SU-DHL-6 (cell line): Measurements from ENCODE around the gene KRT27.

Experiments used
- H2AFZ ChIP-seq: fragments of 200-600 bp; sonication (generic); 2 replicates; pipeline ENCODE4 v1.6.1; 2014; ENCODE audit warnings: low read depth, mild to moderate bottlenecking, moderate library complexity, mixed read lengths, antibody characterized with exemption, low read length; ENCODE audit not compliant: severe bottlenecking
- H3F3A ChIP-seq: fragments of 200-600 bp; shearing (Covaris generic); 2 replicates; pipeline ENCODE4 v1.6.0; 2016; ENCODE audit warnings: antibody characterized with exemption, mild to moderate bottlenecking; ENCODE audit not compliant: insufficient read depth
- H3K27ac ChIP-seq: fragments of 200-600 bp; sonication (generic); 2 replicates; pipeline ENCODE4 v1.5.1; 2016; ENCODE audit warnings: low read depth, mild to moderate bottlenecking, low read length, moderate library complexity, mixed read lengths
- H3K27me3 ChIP-seq: fragments of 200-600 bp; sonication (generic), shearing (Covaris generic); 2 replicates; pipeline ENCODE4 v1.6.0; 2014; ENCODE audit warnings: mild to moderate bottlenecking, low read length
- H3K36me3 ChIP-seq: fragments of 200-600 bp; sonication (generic); 2 replicates; pipeline ENCODE4 v1.6.1; 2014; ENCODE audit warnings: mild to moderate bottlenecking, low read length, mixed read lengths
- H3K4me2 ChIP-seq: fragments of 300-600, 200-600 bp; shearing (Covaris generic), sonication (generic); 2 replicates; pipeline ENCODE4 v1.6.0; 2014; ENCODE audit warnings: low read length, low read depth, mild to moderate bottlenecking; ENCODE audit not compliant: poor library complexity, severe bottlenecking
- H3K4me3 ChIP-seq: fragments of 200-600 bp; sonication (generic); 2 replicates; pipeline ENCODE4 v1.5.1; 2014; ENCODE audit warnings: antibody characterized with exemption, low read length, mild to moderate bottlenecking, mixed read lengths; ENCODE audit not compliant: insufficient read depth, poor library complexity, severe bottlenecking
- H3K79me2 ChIP-seq: fragments of 200-600 bp; sonication (generic); 2 replicates; pipeline ENCODE4 v1.6.1; 2014; ENCODE audit warnings: mild to moderate bottlenecking, low read length, moderate library complexity; ENCODE audit not compliant: insufficient read depth
- H3K9ac ChIP-seq: fragments of 200-600 bp; sonication (generic); 2 replicates; pipeline ENCODE4 v1.7.0; 2014; ENCODE audit warnings: mild to moderate bottlenecking, low read length
- H3K9me2 ChIP-seq: fragments of 200-600 bp; sonication (generic); replicated peaks from 2 replicates; pipeline ENCODE4 v1.6.1; 2014; ENCODE audit warnings: low read length; ENCODE audit not compliant: insufficient read depth
- H3K9me3 ChIP-seq: fragments of 200-600 bp; sonication (generic); 2 replicates; pipeline ENCODE4 v1.6.1; 2014; ENCODE audit warnings: low read length, mixed read lengths; ENCODE audit not compliant: insufficient read depth
- H4K20me1 ChIP-seq: fragments of 200-600 bp; sonication (generic); 2 replicates; pipeline ENCODE4 v1.6.1; 2014; ENCODE audit warnings: low read depth, mild to moderate bottlenecking, antibody characterized with exemption, low read length, moderate library complexity, mixed read lengths
- EZH2phosphoT487 ChIP-seq: fragments of 200-600 bp; sonication (generic), shearing (Covaris generic); conservative IDR thresholded peaks from 2 replicates; pipeline ENCODE4 v1.6.1; 2018; ENCODE audit warnings: mild to moderate bottlenecking, antibody characterized with exemption, low read length, moderate library complexity, mixed read lengths
- TF ChIP-seq, protein P1 (sequence below): fragments of 200-600 bp; sonication (generic); IDR thresholded peaks from one replicate; pipeline ENCODE4 v1.5.1; 2017; ENCODE audit warnings: antibody characterized with exemption, mild to moderate bottlenecking, low read length, moderate library complexity; ENCODE audit not compliant: insufficient read depth, poor library complexity, severe bottlenecking

Gene KRT27

GRCh38 chr17:40765657-40766056 lies 16.7 kb downstream of the KRT27 start:
- H3K4me2 ChIP-seq, result no peak overlapping the region
- H3K27me3 ChIP-seq, result no peaks in the 10 kb centered on the region
- no peaks in the 10 kb centered on the region for H3K9me2 ChIP-seq
- H3F3A ChIP-seq, result no peaks in the 10 kb centered on the region
- no peaks in the 10 kb centered on the region for H4K20me1 ChIP-seq
- H3K9me3 ChIP-seq, result peaks cover 10% of the 10 kb centered on the region; the same call in 1 of the 2 replicates
- no peaks in the 10 kb centered on the region for H3K36me3 ChIP-seq
- H3K4me3 ChIP-seq, result no peak overlapping the region
- H2AFZ ChIP-seq, result no peak overlapping the region
- no peak overlapping the region for H3K27ac ChIP-seq
- H3K9ac ChIP-seq, result no peak overlapping the region
- H3K79me2 ChIP-seq, result no peaks in the 10 kb centered on the region
- TF ChIP-seq, protein P1, sequence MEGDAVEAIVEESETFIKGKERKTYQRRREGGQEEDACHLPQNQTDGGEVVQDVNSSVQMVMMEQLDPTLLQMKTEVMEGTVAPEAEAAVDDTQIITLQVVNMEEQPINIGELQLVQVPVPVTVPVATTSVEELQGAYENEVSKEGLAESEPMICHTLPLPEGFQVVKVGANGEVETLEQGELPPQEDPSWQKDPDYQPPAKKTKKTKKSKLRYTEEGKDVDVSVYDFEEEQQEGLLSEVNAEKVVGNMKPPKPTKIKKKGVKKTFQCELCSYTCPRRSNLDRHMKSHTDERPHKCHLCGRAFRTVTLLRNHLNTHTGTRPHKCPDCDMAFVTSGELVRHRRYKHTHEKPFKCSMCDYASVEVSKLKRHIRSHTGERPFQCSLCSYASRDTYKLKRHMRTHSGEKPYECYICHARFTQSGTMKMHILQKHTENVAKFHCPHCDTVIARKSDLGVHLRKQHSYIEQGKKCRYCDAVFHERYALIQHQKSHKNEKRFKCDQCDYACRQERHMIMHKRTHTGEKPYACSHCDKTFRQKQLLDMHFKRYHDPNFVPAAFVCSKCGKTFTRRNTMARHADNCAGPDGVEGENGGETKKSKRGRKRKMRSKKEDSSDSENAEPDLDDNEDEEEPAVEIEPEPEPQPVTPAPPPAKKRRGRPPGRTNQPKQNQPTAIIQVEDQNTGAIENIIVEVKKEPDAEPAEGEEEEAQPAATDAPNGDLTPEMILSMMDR, result no peak
- TF ChIP-seq EZH2phosphoT487, result no peak

DNA sequence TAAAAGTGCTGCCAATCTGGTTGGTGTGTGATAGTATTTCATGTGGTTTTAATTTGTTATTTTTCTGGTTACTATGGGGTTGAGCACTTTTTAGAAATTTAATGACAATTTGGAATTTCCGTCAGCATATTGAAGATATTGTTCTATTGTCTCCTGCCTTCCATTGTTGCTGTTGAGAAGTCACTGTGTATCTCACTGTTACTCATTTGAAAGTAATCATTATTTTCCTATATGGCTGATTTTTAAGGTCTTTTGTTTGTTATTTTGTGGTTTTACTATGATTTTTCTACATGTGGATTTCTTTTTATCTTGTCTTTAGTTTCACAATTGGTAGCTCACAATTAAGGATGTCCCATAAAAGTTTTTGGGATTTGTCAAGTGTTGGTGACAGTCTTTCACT lies 18.6 kb downstream of the KRT27 start:
- Histone ChIP-seq H3K9me2 (no peaks in the 10 kb centered on the region), H3K27me3 (no peaks in the 10 kb centered on the region), H4K20me1 (no peaks in the 10 kb centered on the region), H3K4me3 (no peak overlapping the region), H3F3A (no peaks in the 10 kb centered on the region), H3K27ac (no peak overlapping the region), H3K9me3 (peaks cover 20% of the 10 kb centered on the region; the same call in 1 of the 2 replicates), H3K4me2 (no peak overlapping the region), H3K9ac (no peak overlapping the region), H3K36me3 (no peaks in the 10 kb centered on the region), H3K79me2 (no peaks in the 10 kb centered on the region), H2AFZ (no peak overlapping the region)
- TF ChIP-seq, protein P1, result no peak
- TF ChIP-seq EZH2phosphoT487, result no peak

DNA sequence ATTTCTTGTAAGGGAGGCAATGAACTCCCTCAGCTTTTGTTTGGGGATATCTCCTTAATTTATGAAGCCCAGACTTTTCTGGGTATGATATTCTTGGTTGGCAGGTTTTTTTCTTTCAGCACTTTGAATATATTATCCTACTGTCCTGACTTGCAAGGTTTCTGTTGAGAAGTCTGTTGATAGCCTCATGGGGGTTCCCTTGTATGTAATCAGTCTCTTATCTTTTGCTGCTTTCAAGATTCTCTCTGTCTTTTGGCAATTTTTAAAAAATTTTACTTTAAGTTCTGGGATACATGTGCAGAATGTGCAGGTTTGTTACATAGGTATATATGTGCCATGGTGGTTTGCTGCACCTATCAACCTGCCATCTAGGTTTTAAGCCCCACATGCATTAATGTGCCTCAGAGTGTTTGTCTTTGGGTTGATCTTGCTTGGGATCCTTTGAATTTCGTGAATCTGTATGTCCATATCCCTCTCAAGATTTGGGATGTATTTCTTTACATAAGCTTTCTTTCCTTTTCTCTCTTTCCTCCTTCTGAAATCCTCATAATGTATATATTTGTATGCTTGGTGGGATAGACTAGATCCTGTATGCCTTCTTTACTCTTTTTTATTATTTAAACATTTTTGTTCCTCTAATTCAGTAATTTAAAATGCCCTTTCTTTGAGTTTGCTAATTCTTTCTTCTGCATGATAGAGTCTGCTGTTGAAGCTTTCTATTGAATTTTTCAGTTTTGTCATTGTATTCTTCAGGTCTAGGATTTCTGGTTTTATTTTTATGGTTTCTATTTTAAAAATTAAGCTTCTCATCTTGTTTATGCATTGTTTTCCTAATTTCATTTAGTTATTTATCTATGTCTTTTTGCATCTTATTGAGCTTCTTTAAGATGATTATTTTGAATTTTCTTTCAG lies 22.0 kb downstream of the KRT27 start:
- no peak overlapping the region for H3K4me2 ChIP-seq
- no peaks in the 10 kb centered on the region for H3K79me2 ChIP-seq
- no peaks in the 10 kb centered on the region for H4K20me1 ChIP-seq
- no peaks in the 10 kb centered on the region for H3K9me2 ChIP-seq
- no peak overlapping the region for H3K9ac ChIP-seq
- peaks cover 20% of the 10 kb centered on the region; the same call in 1 of the 2 replicates for H3K9me3 ChIP-seq
- no peaks in the 10 kb centered on the region for H3K36me3 ChIP-seq
- H3F3A ChIP-seq, result no peaks in the 10 kb centered on the region
- H3K27me3 ChIP-seq, result no peaks in the 10 kb centered on the region
- no peak overlapping the region for H3K27ac ChIP-seq
- no peak overlapping the region for H3K4me3 ChIP-seq
- TF ChIP-seq, protein P1, result no peak
- TF ChIP-seq EZH2phosphoT487, result no peak
- no peak overlapping the region for H2AFZ ChIP-seq
